Dendritic cell treated with granulocyte-macrophage colony-stimulating factor and Interleukin-4, amounts not matched to agents 40 ng/mL and 50 ng/mL, for 4 days (primary cell): ENCODE data around the gene CCDC92B.
A peak's percentile ranks its signal among the peaks of the same experiment; 100 is the strongest.

Source experiments
- H3K27ac Mint-ChIP-seq: one replicate; pipeline ENCODE4 v1.8.0; 2022; ENCODE audit warnings: mild to moderate bottlenecking, mixed read lengths
- H3K27me3 Mint-ChIP-seq: one replicate; pipeline ENCODE4 v1.8.0; 2022; ENCODE audit warnings: mild to moderate bottlenecking, mixed read lengths
- H3K36me3 Mint-ChIP-seq: one replicate; pipeline ENCODE4 v1.8.0; 2022; ENCODE audit warnings: low read depth, mixed read lengths
- H3K4me1 Mint-ChIP-seq: one replicate; pipeline ENCODE4 v1.8.0; 2022; ENCODE audit warnings: low read depth, mixed read lengths
- H3K4me3 Mint-ChIP-seq: one replicate; pipeline ENCODE4 v1.8.0; 2022; ENCODE audit warnings: mild to moderate bottlenecking, moderate library complexity, mixed read lengths
- H3K9me3 Mint-ChIP-seq: one replicate; pipeline ENCODE4 v1.8.0; 2022; ENCODE audit warnings: mixed read lengths
- intact Hi-C: fragments of 100-400 bp; cut with micrococcal nuclease; formaldehyde crosslinking; loops from one replicate; pipeline ENCODE4 v1.15.0; 2022

CCDC92B gene

GRCh38 chr17:2723505-2723996 lies 25.9 kb downstream of the CCDC92B start:
- intact Hi-C loops = no loop called here
- H3K4me3 Mint-ChIP-seq = no peak overlapping the region
- no peaks in the 10 kb centered on the region for H3K36me3 Mint-ChIP-seq
- peaks cover 14% of the 10 kb centered on the region for H3K4me1 Mint-ChIP-seq
- peaks cover 63% of the 10 kb centered on the region for H3K27me3 Mint-ChIP-seq
- no peaks in the 10 kb centered on the region for H3K9me3 Mint-ChIP-seq
- no peak overlapping the region for H3K27ac Mint-ChIP-seq

GRCh38 chr17:2722611-2723010 lies 26.8 kb downstream of the CCDC92B start:
- peaks cover 57% of the 10 kb centered on the region for H3K27me3 Mint-ChIP-seq
- peaks cover 14% of the 10 kb centered on the region for H3K4me1 Mint-ChIP-seq
- intact Hi-C loops = no loop called here
- no peaks in the 10 kb centered on the region for H3K36me3 Mint-ChIP-seq
- no peaks in the 10 kb centered on the region for H3K9me3 Mint-ChIP-seq
- H3K4me3 Mint-ChIP-seq = no peak overlapping the region
- no peak overlapping the region for H3K27ac Mint-ChIP-seq

GRCh38 chr17:2721603-2722002 lies 27.8 kb downstream of the CCDC92B start:
- intact Hi-C loops = no loop called here
- Mint-ChIP-seq H3K27ac (no peak overlapping the region), H3K27me3 (peaks cover 47% of the 10 kb centered on the region), H3K36me3 (no peaks in the 10 kb centered on the region), H3K4me3 (no peak overlapping the region), H3K4me1 (peaks cover 20% of the 10 kb centered on the region), H3K9me3 (no peaks in the 10 kb centered on the region)

- intact Hi-C loops = no loop called here
- Mint-ChIP-seq H3K27ac (no peak overlapping the region), H3K9me3 (no peaks in the 10 kb centered on the region), H3K4me3 (no peak overlapping the region), H3K4me1 (peaks cover 29% of the 10 kb centered on the region), H3K27me3 (peaks cover 33% of the 10 kb centered on the region), H3K36me3 (peaks cover 13% of the 10 kb centered on the region)
Observed at GRCh38 chr17:2719861-2720260, 29.6 kb downstream of the CCDC92B start.

- H3K4me3 Mint-ChIP-seq = no peak overlapping the region
- H3K27me3 Mint-ChIP-seq = peaks cover 24% of the 10 kb centered on the region
- intact Hi-C loops = no loop called here
- peaks cover 37% of the 10 kb centered on the region for H3K4me1 Mint-ChIP-seq
- H3K27ac Mint-ChIP-seq = no peak overlapping the region
- peaks cover 21% of the 10 kb centered on the region for H3K36me3 Mint-ChIP-seq
- H3K9me3 Mint-ChIP-seq = no peaks in the 10 kb centered on the region
Observed at GRCh38 chr17:2718150-2718938, 31.1 kb downstream of the CCDC92B start.

- peak overlapping the region; percentile 7 for H3K27ac Mint-ChIP-seq
- peaks cover 32% of the 10 kb centered on the region for H3K36me3 Mint-ChIP-seq
- H3K27me3 Mint-ChIP-seq = peaks cover 7% of the 10 kb centered on the region
- no peak overlapping the region for H3K4me3 Mint-ChIP-seq
- peaks cover 48% of the 10 kb centered on the region for H3K4me1 Mint-ChIP-seq
- intact Hi-C loops = no loop called here
- no peaks in the 10 kb centered on the region for H3K9me3 Mint-ChIP-seq
Observed at GRCh38 chr17:2716649-2717048, 32.8 kb downstream of the CCDC92B start.

GRCh38 chr17:2713881-2714280 lies 35.6 kb downstream of the CCDC92B start:
- H3K9me3 Mint-ChIP-seq = no peaks in the 10 kb centered on the region
- intact Hi-C loops = no loop called here

GRCh38 chr17:2712300-2713043 lies 37.0 kb downstream of the CCDC92B start:
- Mint-ChIP-seq H3K27ac (peak overlapping the region; percentile 95), H3K4me1 (peaks cover 74% of the 10 kb centered on the region), H3K4me3 (peak overlapping the region; percentile 79), H3K36me3 (peaks cover 34% of the 10 kb centered on the region), H3K27me3 (no peaks in the 10 kb centered on the region), H3K9me3 (no peaks in the 10 kb centered on the region)
- intact Hi-C loops = no loop called here

More at GRCh38 chr17:2713881-2714280, 35.6 kb downstream of the CCDC92B start:
- H3K4me1 Mint-ChIP-seq = peaks cover 64% of the 10 kb centered on the region
- no peaks in the 10 kb centered on the region for H3K27me3 Mint-ChIP-seq
- no peak overlapping the region for H3K4me3 Mint-ChIP-seq
- peaks cover 34% of the 10 kb centered on the region for H3K36me3 Mint-ChIP-seq
- no peak overlapping the region for H3K27ac Mint-ChIP-seq

- intact Hi-C loops = loop anchor here (1.0 kb wide), 1 partner anchor 117 kb away; no protein-coding TSS in a partner anchor
- Mint-ChIP-seq H3K4me3 (peak within 1 kb of the TSS; percentile 86), H3K9me3 (no peaks in the 10 kb centered on the region), H3K4me1 (peaks cover 70% of the 10 kb centered on the region), H3K27ac (peak within 1 kb of the TSS; percentile 95), H3K36me3 (peaks cover 39% of the 10 kb centered on the region), H3K27me3 (no peaks in the 10 kb centered on the region)
Observed at GRCh38 chr17:2711608-2712299, 37.7 kb downstream of the CCDC92B start, which contains the start of gene CLUH. CLUH (minus strand) TSS chr17:2711764; CDS start chr17:2711661, 103 bp downstream.

GRCh38 chr17:2710803-2711607 lies 38.4 kb downstream of the CCDC92B start:
- H3K4me1 Mint-ChIP-seq = peaks cover 69% of the 10 kb centered on the region
- peaks cover 38% of the 10 kb centered on the region for H3K36me3 Mint-ChIP-seq
- no peaks in the 10 kb centered on the region for H3K27me3 Mint-ChIP-seq
- peak overlapping the region; percentile 95 for H3K27ac Mint-ChIP-seq
- intact Hi-C loops = loop anchor here (1.0 kb wide), 1 partner anchor 117 kb away; no protein-coding TSS in a partner anchor
- peak overlapping the region; percentile 86 for H3K4me3 Mint-ChIP-seq
- no peaks in the 10 kb centered on the region for H3K9me3 Mint-ChIP-seq

- no peaks in the 10 kb centered on the region for H3K27me3 Mint-ChIP-seq
- H3K4me1 Mint-ChIP-seq = peaks cover 71% of the 10 kb centered on the region
Observed at GRCh38 chr17:2710071-2710802, 39.2 kb downstream of the CCDC92B start.

GRCh38 chr17:2709183-2709661 lies 40.2 kb downstream of the CCDC92B start:
- peak overlapping the region; percentile 95 for H3K27ac Mint-ChIP-seq
- no peaks in the 10 kb centered on the region for H3K27me3 Mint-ChIP-seq
- peak overlapping the region; percentile 86 for H3K4me3 Mint-ChIP-seq
- intact Hi-C loops = no loop called here
- H3K4me1 Mint-ChIP-seq = peaks cover 67% of the 10 kb centered on the region
- peaks cover 41% of the 10 kb centered on the region for H3K36me3 Mint-ChIP-seq
- no peaks in the 10 kb centered on the region for H3K9me3 Mint-ChIP-seq

More at GRCh38 chr17:2710071-2710802, 39.2 kb downstream of the CCDC92B start:
- H3K27ac Mint-ChIP-seq = peak overlapping the region; percentile 95
- peaks cover 36% of the 10 kb centered on the region for H3K36me3 Mint-ChIP-seq
- intact Hi-C loops = no loop called here
- no peaks in the 10 kb centered on the region for H3K9me3 Mint-ChIP-seq
- peak overlapping the region; percentile 86 for H3K4me3 Mint-ChIP-seq
